H9 (cell line): ENCODE data around the gene NDP. TPM values are rescaled to one million over a fixed set of nuclear protein-coding genes. Genes with fewer than 3 reads are reported as not detected.

Experiments
- DNase-seq: peaks from one replicate; pipeline ENCODE4 v3.0.0-alpha.2; 2017
- H2AFZ ChIP-seq: one replicate; pipeline ENCODE4 v1.6.1; 2013; ENCODE audit warnings: mild to moderate bottlenecking, low read length, control low read depth, moderate library complexity
- H2AK5ac ChIP-seq: 2 replicates; pipeline ENCODE4 v1.6.1; 2013; ENCODE audit warnings: low read length, control low read depth, mixed read lengths; ENCODE audit not compliant: insufficient read length
- H2BK120ac ChIP-seq: one replicate; pipeline ENCODE4 v1.6.1; 2013; ENCODE audit warnings: low read depth, mild to moderate bottlenecking, low read length, control low read depth, inconsistent platforms; ENCODE audit not compliant: poor library complexity, severe bottlenecking
- H2BK12ac ChIP-seq: 2 replicates; pipeline ENCODE4 v1.6.1; 2013; ENCODE audit warnings: low read length, control low read depth, mixed read lengths, low read depth; ENCODE audit not compliant: insufficient read length
- H2BK15ac ChIP-seq: 2 replicates; pipeline ENCODE4 v1.6.1; 2013; ENCODE audit warnings: low read depth, low read length, control low read depth
- H2BK20ac ChIP-seq: one replicate; pipeline ENCODE4 v1.6.1; 2013; ENCODE audit warnings: low read depth, mild to moderate bottlenecking, low read length, control low read depth, inconsistent platforms; ENCODE audit not compliant: poor library complexity, severe bottlenecking
- H2BK5ac ChIP-seq: 2 replicates; pipeline ENCODE4 v1.6.1; 2013; ENCODE audit warnings: low read length, control low read depth, mixed read lengths; ENCODE audit not compliant: insufficient read length
- H3K14ac ChIP-seq: 2 replicates; pipeline ENCODE4 v1.6.1; 2013; ENCODE audit warnings: low read length, control low read depth; ENCODE audit not compliant: insufficient read depth
- H3K18ac ChIP-seq: 2 replicates; pipeline ENCODE4 v1.6.1; 2013; ENCODE audit warnings: low read depth, mild to moderate bottlenecking, mixed read lengths, low read length, control low read depth; ENCODE audit not compliant: insufficient read length
- H3K23ac ChIP-seq: 2 replicates; pipeline ENCODE4 v1.6.1; 2013; ENCODE audit warnings: low read length, control low read depth, mixed read lengths, low read depth; ENCODE audit not compliant: insufficient read length
- H3K23me2 ChIP-seq: 2 replicates; pipeline ENCODE4 v1.6.1; 2013; ENCODE audit warnings: low read depth, mild to moderate bottlenecking, mixed read lengths, low read length, control low read depth; ENCODE audit not compliant: insufficient read length, poor library complexity, severe bottlenecking
- H3K27ac ChIP-seq: 2 replicates; pipeline ENCODE4 v1.5.1; 2013; ENCODE audit warnings: low read length, control low read depth, mixed read lengths, low read depth; ENCODE audit not compliant: insufficient read length
- H3K27me3 ChIP-seq: 2 replicates; pipeline ENCODE4 v1.6.1; 2013; ENCODE audit warnings: low read length, control low read depth, inconsistent platforms; ENCODE audit not compliant: insufficient read depth
- H3K4ac ChIP-seq: 2 replicates; pipeline ENCODE4 v1.6.1; 2013; ENCODE audit warnings: low read depth, mild to moderate bottlenecking, control low read depth, inconsistent platforms, low read length, moderate library complexity
- H3K4me1 ChIP-seq: 2 replicates; pipeline ENCODE4 v1.6.1; 2013; ENCODE audit warnings: low read length, control low read depth, inconsistent platforms; ENCODE audit not compliant: insufficient read depth
- H3K4me2 ChIP-seq: 2 replicates; pipeline ENCODE4 v1.6.1; 2013; ENCODE audit warnings: low read length, control low read depth, mixed read lengths; ENCODE audit not compliant: insufficient read length, insufficient read depth
- H3K56ac ChIP-seq: 2 replicates; pipeline ENCODE4 v1.6.1; 2013; ENCODE audit warnings: low read depth, mild to moderate bottlenecking, mixed read lengths, low read length, control low read depth; ENCODE audit not compliant: insufficient read length
- H3K79me1 ChIP-seq: 2 replicates; pipeline ENCODE4 v1.6.1; 2013; ENCODE audit warnings: low read depth, mild to moderate bottlenecking, moderate library complexity, low read length, control low read depth, inconsistent platforms; ENCODE audit not compliant: insufficient read depth, poor library complexity, severe bottlenecking
- H3K79me2 ChIP-seq: 2 replicates; pipeline ENCODE4 v1.6.1; 2013; ENCODE audit warnings: low read length, control low read depth, inconsistent platforms; ENCODE audit not compliant: insufficient read depth
- H3K9ac ChIP-seq: 2 replicates; pipeline ENCODE4 v1.6.1; 2013; ENCODE audit warnings: low read length, control low read depth, mixed read lengths; ENCODE audit not compliant: insufficient read length; ENCODE audit errors: extremely low read depth
- H3K9me3 ChIP-seq: one replicate; pipeline ENCODE4 v1.6.1; 2013; ENCODE audit warnings: low read depth, low read length, inconsistent platforms; ENCODE audit not compliant: control insufficient read depth
- H3T11ph ChIP-seq: one replicate; pipeline ENCODE4 v1.6.1; 2013; ENCODE audit warnings: mild to moderate bottlenecking, low read length, control low read depth, inconsistent platforms
- H4K20me1 ChIP-seq: one replicate; pipeline ENCODE4 v1.6.1; 2013; ENCODE audit not compliant: control insufficient read depth, insufficient read length, insufficient read depth
- H4K5ac ChIP-seq: 2 replicates; pipeline ENCODE4 v1.6.1; 2013; ENCODE audit warnings: low read depth, mild to moderate bottlenecking, mixed read lengths, low read length, control low read depth; ENCODE audit not compliant: insufficient read length
- H4K8ac ChIP-seq: replicated peaks from 2 replicates; pipeline ENCODE4 v1.6.1; 2013; ENCODE audit warnings: low read length, control low read depth, mixed read lengths, low read depth; ENCODE audit not compliant: insufficient read length
- H4K91ac ChIP-seq: 2 replicates; pipeline ENCODE4 v1.6.1; 2013; ENCODE audit warnings: low read depth, mild to moderate bottlenecking, moderate library complexity, mixed read lengths, low read length, control low read depth; ENCODE audit not compliant: insufficient read length
- H3K27ac Mint-ChIP-seq, 3 experiments: 2 replicates in 2 of 3; 3 replicates in 1 of 3; pipeline ENCODE4 v1.8.0; 2020 to 2021; ENCODE audit warnings: mixed read lengths in 3 of 3, mild to moderate bottlenecking in 1 of 3, moderate library complexity in 1 of 3
- H3K27me3 Mint-ChIP-seq: 2 replicates; pipeline ENCODE4 v1.8.0; 2021; ENCODE audit warnings: low read depth, mild to moderate bottlenecking, moderate library complexity, mixed read lengths
- H3K36me3 Mint-ChIP-seq, 3 experiments: 2 replicates in 2 of 3; 3 replicates in 1 of 3; pipeline ENCODE4 v1.8.0; 2020 to 2021; ENCODE audit warnings: low read depth in 3 of 3, mixed read lengths in 3 of 3; ENCODE audit not compliant: insufficient read depth in 1 of 3
- H3K4me1 Mint-ChIP-seq, 2 experiments: 2 replicates each; pipeline ENCODE4 v1.8.0; 2020; ENCODE audit warnings: mixed read lengths in 2 of 2
- H3K4me3 Mint-ChIP-seq, 2 experiments: 2 replicates in 1 of 2; 3 replicates in 1 of 2; pipeline ENCODE4 v1.8.0; 2020 to 2021; ENCODE audit warnings: mild to moderate bottlenecking in 2 of 2, mixed read lengths in 2 of 2, moderate library complexity in 1 of 2
- H3K9me3 Mint-ChIP-seq, 2 experiments: 2 replicates in 1 of 2; 3 replicates in 1 of 2; pipeline ENCODE4 v1.8.0; 2020; ENCODE audit warnings: mild to moderate bottlenecking in 2 of 2, mixed read lengths in 2 of 2, moderate library complexity in 1 of 2
- CTCF ChIP-seq: fragments of 200-600 bp; sonication (generic); conservative IDR thresholded peaks from 3 replicates; pipeline ENCODE4 v1.8.0; 2021; ENCODE audit warnings: antibody characterized with exemption, mild to moderate bottlenecking
- WGBS: extraction: QIAGEN DNeasy Blood & Tissue Kit; methylation state at CpG from one replicate; pipeline ENCODE4 v1.1.7; 2013; ENCODE audit warnings: missing lambda C conversion rate, low lambda C conversion rate, mixed read lengths; ENCODE audit not compliant: insufficient read length; ENCODE audit errors: extremely low coverage; 5-methylcytosine and 5-hydroxymethylcytosine counted together
- total RNA-seq: library from RNA; stranded (reverse); gene quantifications from 2 replicates; pipeline ENCODE4 v1.2.1, GENCODE V29; 2021

The NDP gene
- total RNA-seq, 1 experiment from 2014 or later = not detected

GRCh38 chrX:43974100-43974475 lies 898 bp upstream of the NDP start:
- Histone ChIP-seq H3T11ph (no peak overlapping the region), H3K9me3 (peaks cover 20% of the 10 kb centered on the region), H3K4ac (no peak overlapping the region), H3K27ac (no peak overlapping the region), H3K27me3 (no peaks in the 10 kb centered on the region), H3K23me2 (no peaks in the 10 kb centered on the region), H3K79me2 (no peaks in the 10 kb centered on the region), H4K5ac (no peak overlapping the region), H2AFZ (no peak overlapping the region), H3K23ac (no peak overlapping the region), H3K56ac (no peak overlapping the region), H2BK120ac (no peak overlapping the region), H4K8ac (no peak overlapping the region), H4K91ac (no peak overlapping the region), H3K9ac (no peak overlapping the region), H2AK5ac (no peak overlapping the region), H3K4me2 (peak overlapping the region; percentile 78), H2BK12ac (no peak overlapping the region), H2BK20ac (no peak overlapping the region), H3K14ac (no peak overlapping the region), H3K4me1 (no peaks in the 10 kb centered on the region), H4K20me1 (no peaks in the 10 kb centered on the region), H2BK15ac (no peak overlapping the region), H2BK5ac (no peak overlapping the region), H3K18ac (no peak overlapping the region), H3K79me1 (no peaks in the 10 kb centered on the region)
- peaks cover 65 to 75% of the 10 kb centered on the region in 2 experiments for H3K9me3 Mint-ChIP-seq
- no peak for TF ChIP-seq CTCF
- H3K27ac Mint-ChIP-seq = no peak overlapping the region
- peaks cover 0 to 3% (median 3%) of the 10 kb centered on the region in 3 experiments; a peak in 2 of 7 replicates for H3K36me3 Mint-ChIP-seq
- WGBS = no CpG with 5 or more reads among the region's 2 CpGs
- H3K27me3 Mint-ChIP-seq = peaks cover 41% of the 10 kb centered on the region
- no peak for DNase-seq
- peaks cover 18 to 29% of the 10 kb centered on the region in 2 experiments for H3K4me1 Mint-ChIP-seq
- peak overlapping the region; percentile 59 to 82; a peak in 4 of 5 replicates for H3K4me3 Mint-ChIP-seq
